ENCODE results near the gene RNF166.

The RNF166 gene

GRCh38 chr16:88723911-88724310, 17.7 kb upstream of the RNF166 start:
- Histone ChIP-seq H3K36me3 (ENCODE audit: control insufficient read depth, insufficient read depth, low read length) (peaks cover 91% of the 10 kb centered on the region), H3K4me1 (ENCODE audit: control insufficient read depth, insufficient read depth, low read length, poor library complexity, severe bottlenecking) (peaks cover 2% of the 10 kb centered on the region), H3K27ac (ENCODE audit: insufficient read depth, low read length, poor library complexity, severe bottlenecking) (no peak overlapping the region), H3K9me3 (ENCODE audit: control insufficient read depth, low read length) (no peaks in the 10 kb centered on the region), H3K4me3 (ENCODE audit: insufficient read depth, low read depth, low read length, poor library complexity, severe bottlenecking) (no peak overlapping the region), H3K27me3 (replicated peaks; ENCODE audit: control insufficient read depth, insufficient read depth, low read length, poor library complexity, severe bottlenecking) (no peaks in the 10 kb centered on the region)
- DNase-seq: no peak

DNA sequence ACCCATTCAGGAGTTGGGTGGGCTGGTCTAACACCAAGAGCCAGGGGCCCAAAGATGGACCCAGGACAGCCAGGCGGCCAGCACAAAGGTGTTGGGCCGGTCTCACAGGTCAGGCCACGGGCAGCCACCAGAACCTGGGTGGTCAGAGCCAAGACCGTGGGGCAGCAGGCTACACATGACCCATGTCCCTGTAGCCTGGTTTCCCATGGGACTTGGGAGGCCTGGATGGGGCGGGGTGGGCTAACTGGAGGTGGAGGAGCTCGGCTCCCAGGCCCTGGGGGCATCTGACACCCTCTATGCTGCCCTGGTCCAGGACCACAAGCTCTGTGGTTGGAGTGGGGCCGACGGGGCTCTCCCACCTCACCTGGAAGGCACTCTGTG, 17.3 kb upstream of the RNF166 start:
- no peak for DNase-seq
- Histone ChIP-seq H3K4me1 (ENCODE audit: control insufficient read depth, insufficient read depth, low read length, poor library complexity, severe bottlenecking) (peaks cover 2% of the 10 kb centered on the region), H3K27ac (ENCODE audit: insufficient read depth, low read length, poor library complexity, severe bottlenecking) (no peak overlapping the region), H3K36me3 (ENCODE audit: control insufficient read depth, insufficient read depth, low read length) (peaks cover 95% of the 10 kb centered on the region), H3K4me3 (ENCODE audit: insufficient read depth, low read depth, low read length, poor library complexity, severe bottlenecking) (no peak overlapping the region), H3K9me3 (ENCODE audit: control insufficient read depth, low read length) (no peaks in the 10 kb centered on the region), H3K27me3 (replicated peaks; ENCODE audit: control insufficient read depth, insufficient read depth, low read length, poor library complexity, severe bottlenecking) (no peaks in the 10 kb centered on the region)

DNA sequence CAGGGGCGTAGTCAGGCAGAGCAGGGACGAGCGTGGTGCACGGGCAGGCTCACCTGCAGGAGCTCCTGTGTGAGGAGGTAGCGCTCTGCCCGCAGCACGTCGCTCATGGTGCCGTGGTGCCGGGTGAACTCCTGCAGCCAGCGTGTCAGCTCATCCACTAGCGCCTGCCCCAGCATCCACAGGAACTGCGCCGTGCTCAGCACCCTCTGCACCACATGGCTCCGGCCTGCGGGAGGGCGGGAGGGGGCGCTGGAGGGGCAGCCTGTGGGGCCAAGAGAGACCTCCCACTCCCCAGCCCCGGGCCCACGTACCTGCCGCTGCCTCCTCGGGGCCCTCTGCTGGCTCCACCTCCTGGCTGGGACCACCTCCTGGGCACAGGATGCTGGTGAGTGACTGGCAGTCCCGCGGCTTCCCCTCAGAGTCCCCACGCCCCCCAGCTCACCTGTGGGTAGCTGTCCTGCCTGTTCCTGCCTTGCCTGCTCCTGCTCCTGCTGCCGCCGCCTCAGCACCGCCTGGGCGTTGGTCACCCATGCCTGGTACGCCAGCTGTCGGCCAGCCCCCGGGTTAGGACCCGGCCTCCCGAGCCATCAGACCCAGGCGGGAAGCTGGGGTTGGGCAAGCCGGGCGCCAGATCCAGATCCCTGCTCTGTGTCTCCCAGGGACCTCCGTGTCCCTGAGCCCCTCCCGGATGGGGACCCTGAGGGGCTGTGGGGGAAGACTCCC, 16.7 kb upstream of the RNF166 start:
- Histone ChIP-seq H3K27me3 (replicated peaks; ENCODE audit: control insufficient read depth, insufficient read depth, low read length, poor library complexity, severe bottlenecking) (no peaks in the 10 kb centered on the region), H3K36me3 (ENCODE audit: control insufficient read depth, insufficient read depth, low read length) (peaks cover 99% of the 10 kb centered on the region), H3K27ac (ENCODE audit: insufficient read depth, low read length, poor library complexity, severe bottlenecking) (no peak overlapping the region), H3K9me3 (ENCODE audit: control insufficient read depth, low read length) (no peaks in the 10 kb centered on the region), H3K4me1 (ENCODE audit: control insufficient read depth, insufficient read depth, low read length, poor library complexity, severe bottlenecking) (peaks cover 2% of the 10 kb centered on the region), H3K4me3 (ENCODE audit: insufficient read depth, low read depth, low read length, poor library complexity, severe bottlenecking) (no peak overlapping the region)
- no peak for DNase-seq

DNA sequence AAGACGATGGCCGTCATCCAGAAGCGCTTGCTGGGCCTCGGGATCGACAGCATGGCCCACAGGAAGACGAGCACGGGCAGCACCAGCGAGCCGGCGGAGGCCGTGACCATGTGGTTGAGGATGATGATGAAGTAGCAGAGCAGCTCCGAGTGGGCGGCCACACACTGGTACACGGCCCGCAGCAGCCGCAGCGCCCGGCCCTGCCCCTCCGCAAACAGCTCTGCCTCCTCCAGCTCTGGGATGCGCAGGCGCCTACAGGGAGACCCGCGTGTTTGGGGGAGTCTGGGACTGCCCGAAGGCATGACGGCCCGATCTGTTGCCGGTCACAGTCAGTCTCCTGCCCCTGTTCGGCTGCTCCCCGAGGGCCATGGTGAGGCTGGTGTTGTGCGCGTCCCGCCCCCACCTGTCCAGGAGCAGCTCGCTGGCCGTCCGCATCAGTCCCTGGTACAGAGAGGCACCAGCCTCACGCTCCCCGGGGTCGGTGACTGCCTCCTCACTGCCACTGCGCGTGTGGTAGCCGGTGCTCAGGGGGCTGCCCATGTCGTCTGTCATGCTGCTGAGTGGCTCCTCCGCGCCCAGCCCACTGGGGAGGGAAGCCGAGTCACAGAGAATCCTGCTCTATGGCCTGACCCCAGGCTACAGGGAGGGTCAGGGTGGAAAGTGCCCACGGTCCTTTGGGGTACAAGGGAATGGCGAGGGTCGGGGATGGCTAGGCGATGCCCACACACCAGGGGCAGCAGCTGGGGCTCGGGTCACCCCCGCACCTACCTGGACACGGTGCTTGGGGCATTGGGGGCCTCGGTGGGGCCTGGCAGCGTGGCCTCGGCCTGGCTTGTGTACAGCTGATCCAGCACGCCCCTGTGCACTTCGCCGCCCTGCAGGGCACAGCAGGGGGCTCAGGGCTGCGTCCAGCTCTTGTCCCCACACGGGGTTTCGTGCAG, 15.9 kb upstream of the RNF166 start:
- H3K36me3 ChIP-seq (ENCODE audit: control insufficient read depth, insufficient read depth, low read length): peaks cover 98% of the 10 kb centered on the region
- H3K4me1 ChIP-seq (ENCODE audit: control insufficient read depth, insufficient read depth, low read length, poor library complexity, severe bottlenecking): no peaks in the 10 kb centered on the region
- DNase-seq: no peak
- no peak overlapping the region for H3K27ac ChIP-seq (ENCODE audit: insufficient read depth, low read length, poor library complexity, severe bottlenecking)
- no peak overlapping the region for H3K4me3 ChIP-seq (ENCODE audit: insufficient read depth, low read depth, low read length, poor library complexity, severe bottlenecking)
- H3K9me3 ChIP-seq (ENCODE audit: control insufficient read depth, low read length): no peaks in the 10 kb centered on the region
- no peaks in the 10 kb centered on the region for H3K27me3 ChIP-seq (replicated peaks; ENCODE audit: control insufficient read depth, insufficient read depth, low read length, poor library complexity, severe bottlenecking)

DNA sequence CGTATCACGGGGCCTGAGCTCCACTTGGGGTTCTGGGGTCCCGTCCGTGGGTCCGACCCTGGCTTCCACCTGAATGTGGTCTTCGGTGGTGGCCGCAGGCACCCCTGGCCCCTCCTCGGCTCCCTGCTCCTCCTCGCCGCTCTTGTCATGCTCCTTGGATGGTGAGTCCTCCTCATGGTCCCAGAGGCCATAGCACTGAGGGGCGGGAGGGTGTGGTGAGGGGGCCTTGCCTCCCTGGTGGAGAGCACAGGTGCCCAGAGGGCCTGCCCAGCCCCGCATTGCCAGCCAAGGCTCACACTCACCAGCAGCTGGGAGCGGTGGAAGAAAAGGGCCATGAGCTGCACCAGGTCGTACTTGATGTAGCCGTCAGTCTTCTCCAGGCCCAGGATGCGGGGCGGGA, 15.0 kb upstream of the RNF166 start:
- no peak for DNase-seq
- no peaks in the 10 kb centered on the region for H3K4me1 ChIP-seq (ENCODE audit: control insufficient read depth, insufficient read depth, low read length, poor library complexity, severe bottlenecking)
- no peak overlapping the region for H3K4me3 ChIP-seq (ENCODE audit: insufficient read depth, low read depth, low read length, poor library complexity, severe bottlenecking)
- no peak overlapping the region for H3K27ac ChIP-seq (ENCODE audit: insufficient read depth, low read length, poor library complexity, severe bottlenecking)
- H3K9me3 ChIP-seq (ENCODE audit: control insufficient read depth, low read length): no peaks in the 10 kb centered on the region
- H3K27me3 ChIP-seq (replicated peaks; ENCODE audit: control insufficient read depth, insufficient read depth, low read length, poor library complexity, severe bottlenecking): no peaks in the 10 kb centered on the region
- H3K36me3 ChIP-seq (ENCODE audit: control insufficient read depth, insufficient read depth, low read length): peaks cover 98% of the 10 kb centered on the region

- no peak overlapping the region for H3K27ac ChIP-seq (ENCODE audit: insufficient read depth, low read length, poor library complexity, severe bottlenecking)
- no peaks in the 10 kb centered on the region for H3K27me3 ChIP-seq (replicated peaks; ENCODE audit: control insufficient read depth, insufficient read depth, low read length, poor library complexity, severe bottlenecking)
- no peak overlapping the region for H3K4me3 ChIP-seq (ENCODE audit: insufficient read depth, low read depth, low read length, poor library complexity, severe bottlenecking)
- peaks cover 98% of the 10 kb centered on the region for H3K36me3 ChIP-seq (ENCODE audit: control insufficient read depth, insufficient read depth, low read length)
- H3K4me1 ChIP-seq (ENCODE audit: control insufficient read depth, insufficient read depth, low read length, poor library complexity, severe bottlenecking): no peaks in the 10 kb centered on the region
- no peak for DNase-seq
- no peaks in the 10 kb centered on the region for H3K9me3 ChIP-seq (ENCODE audit: control insufficient read depth, low read length)
Measured at GRCh38 chr16:88720396-88720970, 14.3 kb upstream of the RNF166 start.

DNA sequence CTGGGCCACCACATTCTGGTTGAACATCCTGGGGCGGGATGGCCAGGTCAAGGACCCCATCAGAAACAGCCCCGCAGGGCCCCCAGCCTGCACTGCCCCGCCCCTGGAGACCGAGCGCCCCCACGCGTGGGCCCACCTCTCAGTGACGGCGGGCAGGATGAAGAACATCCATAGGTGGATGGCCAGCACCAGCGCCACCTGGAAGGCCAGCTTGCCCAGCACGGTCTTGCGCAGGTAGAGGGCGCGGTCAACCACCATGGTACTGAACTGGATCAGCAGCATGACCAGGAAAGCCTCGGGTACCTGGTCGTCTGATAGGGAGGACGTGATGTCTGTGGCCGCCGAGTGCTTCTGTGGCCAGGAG, 13.7 kb upstream of the RNF166 start:
- Histone ChIP-seq H3K4me3 (ENCODE audit: insufficient read depth, low read depth, low read length, poor library complexity, severe bottlenecking) (no peak overlapping the region), H3K36me3 (ENCODE audit: control insufficient read depth, insufficient read depth, low read length) (peaks cover 98% of the 10 kb centered on the region), H3K9me3 (ENCODE audit: control insufficient read depth, low read length) (no peaks in the 10 kb centered on the region), H3K4me1 (ENCODE audit: control insufficient read depth, insufficient read depth, low read length, poor library complexity, severe bottlenecking) (no peaks in the 10 kb centered on the region), H3K27ac (ENCODE audit: insufficient read depth, low read length, poor library complexity, severe bottlenecking) (no peak overlapping the region), H3K27me3 (replicated peaks; ENCODE audit: control insufficient read depth, insufficient read depth, low read length, poor library complexity, severe bottlenecking) (no peaks in the 10 kb centered on the region)
- DNase-seq: no peak

GRCh38 chr16:88719267-88719932, 13.2 kb upstream of the RNF166 start:
- no peaks in the 10 kb centered on the region for H3K4me1 ChIP-seq (ENCODE audit: control insufficient read depth, insufficient read depth, low read length, poor library complexity, severe bottlenecking)
- DNase-seq: no peak
- no peaks in the 10 kb centered on the region for H3K27me3 ChIP-seq (replicated peaks; ENCODE audit: control insufficient read depth, insufficient read depth, low read length, poor library complexity, severe bottlenecking)
- no peak overlapping the region for H3K27ac ChIP-seq (ENCODE audit: insufficient read depth, low read length, poor library complexity, severe bottlenecking)
- H3K9me3 ChIP-seq (ENCODE audit: control insufficient read depth, low read length): no peaks in the 10 kb centered on the region
- H3K36me3 ChIP-seq (ENCODE audit: control insufficient read depth, insufficient read depth, low read length): peaks cover 98% of the 10 kb centered on the region
- H3K4me3 ChIP-seq (ENCODE audit: insufficient read depth, low read depth, low read length, poor library complexity, severe bottlenecking): no peak overlapping the region

DNA sequence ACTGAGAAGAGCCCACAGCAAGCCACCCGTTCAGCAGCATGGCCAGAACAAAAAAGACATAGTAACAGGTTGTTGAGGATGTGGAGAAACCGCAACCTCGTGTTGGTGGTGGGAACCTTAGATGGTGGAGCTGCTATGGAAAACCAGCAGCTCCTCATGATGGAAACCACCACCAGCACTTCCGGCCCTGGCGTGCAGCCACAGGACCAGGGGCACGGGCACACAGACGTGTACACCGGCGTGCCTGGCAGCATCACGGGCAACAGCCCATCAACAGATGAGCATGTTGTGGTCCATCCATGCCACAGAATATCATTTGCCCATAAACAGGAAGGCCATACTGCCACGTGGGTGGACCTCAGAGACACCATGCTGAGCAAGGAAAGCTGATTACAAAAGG, 12.0 kb upstream of the RNF166 start:
- H3K36me3 ChIP-seq (ENCODE audit: control insufficient read depth, insufficient read depth, low read length): peaks cover 98% of the 10 kb centered on the region
- H3K27me3 ChIP-seq (replicated peaks; ENCODE audit: control insufficient read depth, insufficient read depth, low read length, poor library complexity, severe bottlenecking): no peaks in the 10 kb centered on the region
- DNase-seq: no peak

More for the DNA sequence above, 12.0 kb upstream of the RNF166 start:
- Histone ChIP-seq H3K9me3 (ENCODE audit: control insufficient read depth, low read length) (no peaks in the 10 kb centered on the region), H3K4me1 (ENCODE audit: control insufficient read depth, insufficient read depth, low read length, poor library complexity, severe bottlenecking) (no peaks in the 10 kb centered on the region), H3K4me3 (ENCODE audit: insufficient read depth, low read depth, low read length, poor library complexity, severe bottlenecking) (no peak overlapping the region), H3K27ac (ENCODE audit: insufficient read depth, low read length, poor library complexity, severe bottlenecking) (no peak overlapping the region)

Measured in effector memory CD4-positive, alpha-beta T cell (primary cell).